Natural killer cell (primary cell): Measurements from ENCODE around the gene MINDY3. TPM values are rescaled to one million over a fixed set of nuclear protein-coding genes. Genes with fewer than 3 reads are reported as not detected.

Source experiments
- ATAC-seq, 3 donors: fragments of 150-1000 bp in 2 of 3; fragments of 200-7000 bp in 1 of 3; cut with Tn5 transposase; 1 replicate in 1 of 3; 2 replicates in 2 of 3; pipeline ENCODE4 v1.10.0; 2021; ENCODE audit warnings: mild to moderate bottlenecking in 2 of 3, moderate library complexity in 2 of 3
- DNase-seq, 2 donors: peaks; one replicate each; pipeline versions ENCODE4 v3.0.0 to v3.0.0-alpha.2; 2013 to 2021; ENCODE audit warnings: mixed read lengths in 1 of 2
- H3K27ac ChIP-seq: one replicate; pipeline ENCODE4 v1.5.1; 2013; ENCODE audit warnings: mild to moderate bottlenecking, low read length
- H3K27me3 ChIP-seq: one replicate; pipeline ENCODE4 v1.6.1; 2013; ENCODE audit warnings: low read length; ENCODE audit not compliant: control insufficient read depth, insufficient read depth
- H3K36me3 ChIP-seq: one replicate; pipeline ENCODE4 v1.6.1; 2013; ENCODE audit warnings: low read length; ENCODE audit not compliant: control insufficient read depth, insufficient read depth
- H3K4me1 ChIP-seq: one replicate; pipeline ENCODE4 v1.6.1; 2013; ENCODE audit warnings: low read length; ENCODE audit not compliant: control insufficient read depth, insufficient read depth
- H3K4me3 ChIP-seq: one replicate; pipeline ENCODE4 v1.5.1; 2013; ENCODE audit warnings: low read length
- H3K9me3 ChIP-seq: one replicate; pipeline ENCODE4 v1.6.1; 2013; ENCODE audit warnings: low read length; ENCODE audit not compliant: control insufficient read depth, insufficient read depth
- H3K27ac Mint-ChIP-seq, 2 donors: one replicate each; pipeline ENCODE4 v1.8.0; 2022; ENCODE audit warnings: mild to moderate bottlenecking in 2 of 2, mixed read lengths in 2 of 2, moderate library complexity in 1 of 2
- H3K27me3 Mint-ChIP-seq, 2 donors: one replicate each; pipeline ENCODE4 v1.8.0; 2022; ENCODE audit warnings: low read depth in 2 of 2, mixed read lengths in 2 of 2
- H3K36me3 Mint-ChIP-seq: one replicate; pipeline ENCODE4 v1.8.0; 2022; ENCODE audit warnings: mixed read lengths
- H3K4me1 Mint-ChIP-seq, 2 donors: one replicate each; pipeline ENCODE4 v1.8.0; 2022; ENCODE audit warnings: mixed read lengths in 2 of 2
- H3K4me3 Mint-ChIP-seq: one replicate; pipeline ENCODE4 v1.8.0; 2022; ENCODE audit warnings: mild to moderate bottlenecking, moderate library complexity, mixed read lengths
- H3K9me3 Mint-ChIP-seq, 2 donors: one replicate each; pipeline ENCODE4 v1.8.0; 2022; ENCODE audit warnings: mixed read lengths in 2 of 2
- CTCF ChIP-seq: fragments of 200-600 bp; IDR thresholded peaks from one replicate; pipeline ENCODE4 v1.8.0; 2022; ENCODE audit warnings: antibody characterized with exemption
- WGBS: methylation state at CpG from one replicate; pipeline ENCODE4 v1.1.7; 2013; ENCODE audit warnings: missing lambda C conversion rate; ENCODE audit not compliant: insufficient coverage; 5-methylcytosine and 5-hydroxymethylcytosine counted together
- intact Hi-C: fragments of 100-400 bp; cut with micrococcal nuclease; formaldehyde crosslinking; loops from one replicate; pipeline ENCODE4 v1.14.2; 2022
- total RNA-seq, 4 donors: library from RNA; stranded (reverse); fragments of 120-200 nt in 1 of 4; gene quantifications; one replicate each; pipeline versions ENCODE4 v1.2.3 to v1.2.4, GENCODE V29; 2013 to 2022

MINDY3 gene
- total RNA-seq, 3 donors from 2014 or later (not counting 1 experiment from before 2014, with no cell fraction given), result 48.8 to 57.3 (median 53.3) TPM

- Histone ChIP-seq H3K4me3 (no peak overlapping the region), H3K36me3 (peaks cover 33% of the 10 kb centered on the region), H3K9me3 (no peaks in the 10 kb centered on the region), H3K27ac (no peak overlapping the region), H3K4me1 (no peaks in the 10 kb centered on the region), H3K27me3 (no peaks in the 10 kb centered on the region)
- DNase-seq (no peak), ATAC-seq (no peak)
- Mint-ChIP-seq H3K4me3 (no peak overlapping the region), H3K27ac (no peak overlapping the region), H3K9me3 (no peaks in the 10 kb centered on the region), H3K27me3 (no peaks in the 10 kb centered on the region), H3K4me1 (peaks cover 2 to 15% of the 10 kb centered on the region in 2 donors), H3K36me3 (peaks cover 2% of the 10 kb centered on the region)
- TF ChIP-seq CTCF, result no peak
- 100% methylated on average over 2 of the region's 3 CpGs for WGBS
- intact Hi-C loops, result no loop called here
These were observed 46.9 kb downstream of the MINDY3 start for GRCh38 chr10:15813415-15813814.

- Mint-ChIP-seq H3K4me3 (no peak overlapping the region), H3K9me3 (no peaks in the 10 kb centered on the region), H3K27me3 (no peaks in the 10 kb centered on the region), H3K36me3 (no peaks in the 10 kb centered on the region), H3K27ac (no peak overlapping the region), H3K4me1 (peaks cover 0 to 13% of the 10 kb centered on the region in 2 donors)
- WGBS, result 97% methylated on average over 4 of the region's 4 CpGs
- Histone ChIP-seq H3K36me3 (peaks cover 41% of the 10 kb centered on the region), H3K4me1 (no peaks in the 10 kb centered on the region), H3K27ac (no peak overlapping the region), H3K4me3 (no peak overlapping the region), H3K27me3 (no peaks in the 10 kb centered on the region), H3K9me3 (no peaks in the 10 kb centered on the region)
- ATAC-seq, result no peak
- intact Hi-C loops, result no loop called here
- no peak for TF ChIP-seq CTCF
- no peak for DNase-seq
These were observed 50.9 kb downstream of the MINDY3 start for GRCh38 chr10:15809450-15809849.

GRCh38 chr10:15808204-15808797, 52.0 kb downstream of the MINDY3 start:
- H3K4me1 Mint-ChIP-seq, result peaks cover 4 to 18% of the 10 kb centered on the region in 2 donors
- ATAC-seq (no peak), DNase-seq (no peak)
- H3K27ac Mint-ChIP-seq, result no peak overlapping the region
- no peak overlapping the region for H3K4me3 Mint-ChIP-seq
- H3K4me3 ChIP-seq, result no peak overlapping the region
- peaks cover 34% of the 10 kb centered on the region for H3K36me3 ChIP-seq
- no peak for TF ChIP-seq CTCF
- H3K9me3 ChIP-seq, result no peaks in the 10 kb centered on the region
- H3K27me3 Mint-ChIP-seq, result no peaks in the 10 kb centered on the region
- no peaks in the 10 kb centered on the region for H3K36me3 Mint-ChIP-seq
- no peaks in the 10 kb centered on the region for H3K4me1 ChIP-seq
- intact Hi-C loops, result no loop called here
- no peaks in the 10 kb centered on the region for H3K9me3 Mint-ChIP-seq
- no peak overlapping the region for H3K27ac ChIP-seq
- no peaks in the 10 kb centered on the region for H3K27me3 ChIP-seq
- 100% methylated on average over 6 of the region's 7 CpGs for WGBS
